ENCODE data around the gene HACD4. TPM values are rescaled to one million over a fixed set of nuclear protein-coding genes. Genes with fewer than 3 reads are reported as not detected.

The HACD4 gene
- total RNA-seq, 1 experiment from 2014 or later, result 4.5 TPM

- Histone ChIP-seq H4K20me1 (ENCODE audit: insufficient read depth) (no peaks in the 10 kb centered on the region), H3K4me1 (replicated peaks; ENCODE audit: insufficient read depth) (no peaks in the 10 kb centered on the region), H3K9me2 (ENCODE audit: insufficient read depth) (no peaks in the 10 kb centered on the region), H3K9me3 (ENCODE audit: insufficient read depth, low read depth) (no peaks in the 10 kb centered on the region), H3K4me3 (no peak overlapping the region), H3F3A (ENCODE audit: insufficient read depth, low read depth) (no peaks in the 10 kb centered on the region), H3K27me3 (ENCODE audit: insufficient read depth, low read depth) (no peaks in the 10 kb centered on the region), H3K4me2 (no peak overlapping the region), H2AFZ (no peak overlapping the region), H3K36me3 (ENCODE audit: low read depth) (no peaks in the 10 kb centered on the region), H3K79me2 (ENCODE audit: low read depth) (no peaks in the 10 kb centered on the region), H3K27ac (no peak overlapping the region)
- intact Hi-C loops (cut with micrococcal nuclease; ENCODE audit: unreplicated experiment), result no loop called here
- no TSS peak for BruUV-seq (replicated peaks)
- POLR2A ChIA-PET (ENCODE audit: unreplicated experiment), result no interaction called here
- TF ChIP-seq EZH2 (IDR thresholded peaks at IDR 0.05; ENCODE audit: low read depth), result no peak
- no peak for TF ChIP-seq CTCF (conservative IDR thresholded peaks at IDR 0.05)
- no peak for DNase-seq
- CTCF ChIA-PET, result no interaction called here
These were observed 40.6 kb downstream of the HACD4 start for GRCh38 chr9:20990867-20991266.

- Histone ChIP-seq H3K9me2 (ENCODE audit: insufficient read depth) (no peaks in the 10 kb centered on the region), H3K4me2 (no peak overlapping the region), H3K27me3 (ENCODE audit: insufficient read depth, low read depth) (no peaks in the 10 kb centered on the region), H3K36me3 (ENCODE audit: low read depth) (no peaks in the 10 kb centered on the region), H3K4me1 (replicated peaks; ENCODE audit: insufficient read depth) (no peaks in the 10 kb centered on the region), H3K27ac (no peak overlapping the region), H3K9me3 (ENCODE audit: insufficient read depth, low read depth) (no peaks in the 10 kb centered on the region), H3F3A (ENCODE audit: insufficient read depth, low read depth) (no peaks in the 10 kb centered on the region), H3K4me3 (no peak overlapping the region), H2AFZ (no peak overlapping the region), H4K20me1 (ENCODE audit: insufficient read depth) (no peaks in the 10 kb centered on the region), H3K79me2 (ENCODE audit: low read depth) (no peaks in the 10 kb centered on the region)
- ChIA-PET POLR2A (ENCODE audit: unreplicated experiment) (no interaction called here), CTCF (no interaction called here)
- BruUV-seq (replicated peaks), result no TSS peak
- intact Hi-C loops (cut with micrococcal nuclease; ENCODE audit: unreplicated experiment), result no loop called here
- TF ChIP-seq EZH2 (IDR thresholded peaks at IDR 0.05; ENCODE audit: low read depth), result no peak
- no peak for TF ChIP-seq CTCF (conservative IDR thresholded peaks at IDR 0.05)
- no peak for DNase-seq
These were observed 41.5 kb downstream of the HACD4 start for GRCh38 chr9:20989923-20990341.

GRCh38 chr9:20988671-20989315, 42.6 kb downstream of the HACD4 start:
- H3K4me3 ChIP-seq, result no peak overlapping the region
- ChIA-PET CTCF (no interaction called here), POLR2A (ENCODE audit: unreplicated experiment) (no interaction called here)
- H3K9me2 ChIP-seq (ENCODE audit: insufficient read depth), result no peaks in the 10 kb centered on the region
- no peak overlapping the region for H3K27ac ChIP-seq
- no peaks in the 10 kb centered on the region for H3K36me3 ChIP-seq (ENCODE audit: low read depth)
- DNase-seq, result no peak
- no TSS peak for BruUV-seq (replicated peaks)
- intact Hi-C loops (cut with micrococcal nuclease; ENCODE audit: unreplicated experiment), result no loop called here
- no peaks in the 10 kb centered on the region for H3K4me1 ChIP-seq (replicated peaks; ENCODE audit: insufficient read depth)
- H3K27me3 ChIP-seq (ENCODE audit: insufficient read depth, low read depth), result no peaks in the 10 kb centered on the region
- no peaks in the 10 kb centered on the region for H4K20me1 ChIP-seq (ENCODE audit: insufficient read depth)
- no peak overlapping the region for H3K4me2 ChIP-seq
- no peaks in the 10 kb centered on the region for H3K79me2 ChIP-seq (ENCODE audit: low read depth)
- no peaks in the 10 kb centered on the region for H3F3A ChIP-seq (ENCODE audit: insufficient read depth, low read depth)
- H2AFZ ChIP-seq, result no peak overlapping the region
- TF ChIP-seq EZH2 (IDR thresholded peaks at IDR 0.05; ENCODE audit: low read depth) (no peak), CTCF (conservative IDR thresholded peaks at IDR 0.05) (no peak)
- no peaks in the 10 kb centered on the region for H3K9me3 ChIP-seq (ENCODE audit: insufficient read depth, low read depth)

Data from PC-9 (cell line).